Keratinocyte (primary cell): ENCODE data around the gene TNFAIP8L2. TPM values are rescaled to one million over a fixed set of nuclear protein-coding genes. Genes with fewer than 3 reads are reported as not detected.
"Not testable (repeated sequence)": the region's sequence is repeated elsewhere in the genome, so short reads cannot be mapped to it uniquely, and the experiment has no call there.

ENCODE experiments used
- DNase-seq: peaks from one replicate; pipeline ENCODE4 v3.0.0-alpha.2; 2011; ENCODE audit warnings: low read depth, missing footprints, low spot score
- FAIRE-seq: peaks from 2 replicates; lab custom pipeline; 2011; peaks lifted over from hg19 to GRCh38; lab: Jason Lieb, UNC
- H2AFZ ChIP-seq: 2 replicates; pipeline ENCODE4 v1.6.0; 2012; ENCODE audit warnings: low read length, control low read depth, inconsistent platforms; ENCODE audit not compliant: control insufficient read depth
- H3K27ac ChIP-seq: 2 replicates; pipeline ENCODE4 v1.5.1; 2011; ENCODE audit warnings: low read length; ENCODE audit not compliant: control insufficient read depth, insufficient read depth
- H3K27me3 ChIP-seq: 3 replicates; pipeline ENCODE4 v1.6.0; 2011; ENCODE audit warnings: low read length; ENCODE audit not compliant: control insufficient read depth, insufficient read depth; ENCODE audit errors: extremely low read depth
- H3K36me3 ChIP-seq, 2 experiments: 2 replicates in 1 of 2; 3 replicates in 1 of 2; pipeline ENCODE4 v1.5.1; 2011; ENCODE audit warnings: low read length in 2 of 2, mild to moderate bottlenecking in 1 of 2; ENCODE audit not compliant: control insufficient read depth in 2 of 2, insufficient read depth in 2 of 2; ENCODE audit errors: extremely low read depth in 1 of 2
- H3K4me1 ChIP-seq: 3 replicates; pipeline ENCODE4 v1.5.1; 2011; ENCODE audit warnings: low read length; ENCODE audit not compliant: control insufficient read depth, insufficient read depth; ENCODE audit errors: extremely low read depth
- H3K4me2 ChIP-seq: 3 replicates; pipeline ENCODE4 v1.6.0; 2011; ENCODE audit warnings: low read depth, low read length; ENCODE audit not compliant: control insufficient read depth, insufficient read depth; ENCODE audit errors: extremely low read depth
- H3K4me3 ChIP-seq, 3 experiments: fragments of 200-600 bp in 1 of 3; sonication (generic) in 1 of 3; 2 replicates in 2 of 3; 3 replicates in 1 of 3; pipeline ENCODE4 v1.5.1; 2011 to 2016; ENCODE audit warnings: low read length in 3 of 3, mild to moderate bottlenecking in 3 of 3, control low read depth in 2 of 3, inconsistent platforms in 1 of 3, low read depth in 1 of 3, mixed read lengths in 1 of 3, mixed run types in 1 of 3, moderate library complexity in 1 of 3; ENCODE audit not compliant: control insufficient read depth in 2 of 3, insufficient read depth in 2 of 3; ENCODE audit errors: extremely low read depth in 1 of 3
- H3K79me2 ChIP-seq: 2 replicates; pipeline ENCODE4 v1.6.0; 2012; ENCODE audit warnings: low read length; ENCODE audit not compliant: control insufficient read depth, insufficient read depth
- H3K9ac ChIP-seq: 3 replicates; pipeline ENCODE4 v1.6.0; 2011; ENCODE audit warnings: low read length; ENCODE audit not compliant: control insufficient read depth, insufficient read depth; ENCODE audit errors: extremely low read depth
- H3K9me1 ChIP-seq: 3 replicates; pipeline ENCODE4 v1.6.0; 2011; ENCODE audit warnings: low read length; ENCODE audit not compliant: control insufficient read depth, insufficient read depth; ENCODE audit errors: extremely low read depth
- H3K9me3 ChIP-seq: 2 replicates; pipeline ENCODE4 v1.5.1; 2012; ENCODE audit warnings: low read depth, low read length; ENCODE audit not compliant: control insufficient read depth
- H4K20me1 ChIP-seq: 3 replicates; pipeline ENCODE4 v1.6.0; 2011; ENCODE audit warnings: low read length; ENCODE audit not compliant: control insufficient read depth, insufficient read depth; ENCODE audit errors: extremely low read depth
- EZH2 ChIP-seq: IDR thresholded peaks from one replicate; pipeline ENCODE4 v1.6.1; 2012; ENCODE audit warnings: inconsistent platforms, mild to moderate bottlenecking, low read length, moderate library complexity
- dilution Hi-C: fragments of 300-500 bp; cut with MboI; formaldehyde crosslinking; loops from one replicate; pipeline ENCODE4 v1.7.0; 2020; ENCODE audit warnings: low sequenced_read_pairs; ENCODE audit not compliant: extremely low pct_ligation_motif_present
- polyA plus RNA-seq, 5 experiments: library from polyadenylated mRNA; depleted of rRNA in 3 of 5; stranded (reverse) in 3 of 5; stranded (forward) in 1 of 5; unstranded in 1 of 5; fragments of >200 nt; gene quantifications; 1 replicate in 1 of 5; 2 replicates in 3 of 5; 3 replicates in 1 of 5; pipeline versions ENCODE4 v1.2.1 to v1.2.3, GENCODE V29; 2011 to 2012; ENCODE audit warnings: missing spikeins in 2 of 5, low read depth in 1 of 5, low replicate concordance in 1 of 5
- TF ChIP-seq, protein P1 (sequence below), 3 experiments: IDR thresholded peaks in 1 of 3; conservative IDR thresholded peaks in 1 of 3; optimal IDR thresholded peaks in 1 of 3; 2 replicates in 2 of 3; 3 replicates in 1 of 3; pipeline versions ENCODE3 to v1.5.1; 2011; ENCODE audit warnings: low read length in 3 of 3, mild to moderate bottlenecking in 3 of 3, moderate library complexity in 2 of 3, control low read depth in 1 of 3, inconsistent platforms in 1 of 3; ENCODE audit not compliant: insufficient read depth in 2 of 3; ENCODE audit errors: extremely low read depth in 1 of 3

The TNFAIP8L2 gene
- polyA plus RNA-seq, 1 donor (not counting 4 experiments of a cell fraction or from before 2014, with no cell fraction given), result not detected

DNA sequence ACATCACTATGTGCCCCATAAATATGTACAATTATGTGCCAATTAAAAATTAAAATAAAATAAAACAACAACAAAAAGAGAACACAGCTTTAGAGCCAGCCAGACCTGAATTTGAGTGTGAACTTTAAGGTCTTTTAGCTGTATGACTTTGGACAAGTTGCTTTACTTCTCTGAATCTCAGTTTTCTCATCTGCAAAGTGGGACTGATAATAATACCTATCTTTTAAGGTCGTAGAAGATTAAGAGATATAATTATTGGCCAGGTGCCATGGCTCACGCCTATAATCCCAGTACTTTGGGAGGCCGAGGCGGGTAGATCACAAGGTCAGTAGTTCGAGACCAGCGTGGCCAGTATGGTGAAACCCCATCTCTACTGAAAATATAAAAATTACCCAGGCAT, 36.9 kb downstream of the TNFAIP8L2 start:
- Histone ChIP-seq H3K9ac (no peak overlapping the region), H3K4me3 (no peak overlapping the region), H3K27ac (no peak overlapping the region), H3K4me2 (no peak overlapping the region), H3K4me1 (peaks cover 32% of the 10 kb centered on the region), H3K9me1 (no peaks in the 10 kb centered on the region), H3K9me3 (no peaks in the 10 kb centered on the region), H3K27me3 (no peaks in the 10 kb centered on the region), H2AFZ (no peak overlapping the region), H3K36me3 (no peaks in the 10 kb centered on the region), H4K20me1 (no peaks in the 10 kb centered on the region), H3K79me2 (peaks cover 17% of the 10 kb centered on the region)
- dilution Hi-C loops, result no loop called here
- FAIRE-seq (no peak), DNase-seq (no peak)
- no peak for TF ChIP-seq EZH2
- TF ChIP-seq, protein P1, sequence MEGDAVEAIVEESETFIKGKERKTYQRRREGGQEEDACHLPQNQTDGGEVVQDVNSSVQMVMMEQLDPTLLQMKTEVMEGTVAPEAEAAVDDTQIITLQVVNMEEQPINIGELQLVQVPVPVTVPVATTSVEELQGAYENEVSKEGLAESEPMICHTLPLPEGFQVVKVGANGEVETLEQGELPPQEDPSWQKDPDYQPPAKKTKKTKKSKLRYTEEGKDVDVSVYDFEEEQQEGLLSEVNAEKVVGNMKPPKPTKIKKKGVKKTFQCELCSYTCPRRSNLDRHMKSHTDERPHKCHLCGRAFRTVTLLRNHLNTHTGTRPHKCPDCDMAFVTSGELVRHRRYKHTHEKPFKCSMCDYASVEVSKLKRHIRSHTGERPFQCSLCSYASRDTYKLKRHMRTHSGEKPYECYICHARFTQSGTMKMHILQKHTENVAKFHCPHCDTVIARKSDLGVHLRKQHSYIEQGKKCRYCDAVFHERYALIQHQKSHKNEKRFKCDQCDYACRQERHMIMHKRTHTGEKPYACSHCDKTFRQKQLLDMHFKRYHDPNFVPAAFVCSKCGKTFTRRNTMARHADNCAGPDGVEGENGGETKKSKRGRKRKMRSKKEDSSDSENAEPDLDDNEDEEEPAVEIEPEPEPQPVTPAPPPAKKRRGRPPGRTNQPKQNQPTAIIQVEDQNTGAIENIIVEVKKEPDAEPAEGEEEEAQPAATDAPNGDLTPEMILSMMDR (optimal IDR thresholded peaks at IDR 0.05 in 1 of 3, IDR thresholded peaks at IDR 0.05 in 1 of 3, conservative IDR thresholded peaks at IDR 0.05 in 1 of 3; ENCODE audit: extremely low read depth in 1 of 3, insufficient read depth in 2 of 3, low read length in 3 of 3), result no peak

DNA sequence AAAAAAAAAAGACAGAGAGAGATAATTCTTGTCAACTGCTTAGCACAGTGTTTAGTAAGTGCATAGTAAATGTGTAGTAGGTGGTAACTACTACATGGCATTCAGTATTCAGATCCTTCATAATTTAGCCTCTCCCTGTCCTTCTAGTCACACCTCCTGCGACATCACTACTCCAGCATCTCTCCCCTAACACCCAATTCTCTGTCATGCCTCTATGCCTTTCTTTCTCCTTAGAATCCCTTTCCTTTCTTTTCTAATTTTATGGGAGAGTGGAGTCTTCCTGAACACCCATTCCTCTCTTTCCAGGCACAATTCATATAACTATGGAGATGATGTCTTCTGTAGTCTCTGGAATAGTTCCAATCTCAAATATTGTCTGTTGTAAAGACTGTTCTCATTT, 37.4 kb downstream of the TNFAIP8L2 start:
- dilution Hi-C loops, result no loop called here
- TF ChIP-seq EZH2, result no peak
- TF ChIP-seq, protein P1 (optimal IDR thresholded peaks at IDR 0.05 in 1 of 3, IDR thresholded peaks at IDR 0.05 in 1 of 3, conservative IDR thresholded peaks at IDR 0.05 in 1 of 3; ENCODE audit: extremely low read depth in 1 of 3, insufficient read depth in 2 of 3, low read length in 3 of 3), result no peak
- Histone ChIP-seq H3K4me1 (peaks cover 27% of the 10 kb centered on the region), H3K79me2 (peaks cover 16% of the 10 kb centered on the region), H3K9ac (no peak overlapping the region), H4K20me1 (no peaks in the 10 kb centered on the region), H3K27ac (peak overlapping the region; percentile 94), H3K4me3 (no peak overlapping the region), H3K36me3 (no peaks in the 10 kb centered on the region), H3K4me2 (peak overlapping the region; percentile 46), H3K9me1 (no peaks in the 10 kb centered on the region), H2AFZ (no peak overlapping the region), H3K9me3 (no peaks in the 10 kb centered on the region), H3K27me3 (no peaks in the 10 kb centered on the region)
- FAIRE-seq (no peak), DNase-seq (no peak)

DNA sequence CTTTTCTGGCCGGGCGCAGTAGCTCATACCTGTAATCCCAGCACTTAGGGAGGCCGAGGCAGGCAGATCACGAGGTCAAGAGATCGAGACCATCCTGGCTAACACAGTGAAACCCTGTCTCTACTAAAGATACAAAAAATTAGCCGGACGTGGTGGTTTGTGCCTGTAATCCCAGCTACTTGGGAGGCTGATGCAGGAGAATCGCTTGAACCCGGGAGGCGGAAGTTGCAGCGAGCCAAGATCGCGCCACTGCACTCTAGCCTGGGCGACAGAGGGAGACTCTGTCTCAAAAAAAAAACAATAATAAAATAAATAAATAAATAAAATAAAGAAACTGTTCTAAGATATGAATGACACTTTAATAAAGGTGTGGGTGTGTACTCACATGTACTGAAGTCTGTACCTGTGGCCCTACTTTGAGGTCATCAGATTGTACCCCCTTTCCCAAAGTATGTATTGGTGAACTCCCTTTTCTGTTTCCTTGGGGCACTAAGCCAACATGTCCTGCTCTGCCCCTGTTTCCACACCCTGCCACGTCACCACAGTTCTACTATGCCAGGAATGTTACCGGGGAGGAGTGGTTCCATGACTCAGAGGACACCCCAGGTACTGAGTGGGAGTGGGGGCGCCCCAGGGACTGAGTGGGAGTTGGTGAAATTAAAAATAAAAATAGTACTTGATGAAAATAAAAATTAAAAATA, 38.6 kb downstream of the TNFAIP8L2 start:
- H4K20me1 ChIP-seq, dilution Hi-C loops, H3K36me3 ChIP-seq, H3K9me1 ChIP-seq, H3K9me3 ChIP-seq, H3K27me3 ChIP-seq: not testable (repeated sequence)
- peak; percentile 73 for FAIRE-seq
- H2AFZ ChIP-seq, result peak overlapping the region; percentile 17
- H3K79me2 ChIP-seq, result peaks cover 17% of the 10 kb centered on the region
- H3K27ac ChIP-seq, result peak overlapping the region; percentile 94
- peak overlapping the region; percentile 37 to 71 (median 56) for H3K4me3 ChIP-seq
- H3K9ac ChIP-seq, result peak overlapping the region; percentile 81
- peak; percentile 94 for DNase-seq
- H3K4me1 ChIP-seq, result peaks cover 23% of the 10 kb centered on the region
- H3K4me2 ChIP-seq, result peak overlapping the region; percentile 46
